ENCODE measurements around the gene ARF3.

The ARF3 gene

DNA sequence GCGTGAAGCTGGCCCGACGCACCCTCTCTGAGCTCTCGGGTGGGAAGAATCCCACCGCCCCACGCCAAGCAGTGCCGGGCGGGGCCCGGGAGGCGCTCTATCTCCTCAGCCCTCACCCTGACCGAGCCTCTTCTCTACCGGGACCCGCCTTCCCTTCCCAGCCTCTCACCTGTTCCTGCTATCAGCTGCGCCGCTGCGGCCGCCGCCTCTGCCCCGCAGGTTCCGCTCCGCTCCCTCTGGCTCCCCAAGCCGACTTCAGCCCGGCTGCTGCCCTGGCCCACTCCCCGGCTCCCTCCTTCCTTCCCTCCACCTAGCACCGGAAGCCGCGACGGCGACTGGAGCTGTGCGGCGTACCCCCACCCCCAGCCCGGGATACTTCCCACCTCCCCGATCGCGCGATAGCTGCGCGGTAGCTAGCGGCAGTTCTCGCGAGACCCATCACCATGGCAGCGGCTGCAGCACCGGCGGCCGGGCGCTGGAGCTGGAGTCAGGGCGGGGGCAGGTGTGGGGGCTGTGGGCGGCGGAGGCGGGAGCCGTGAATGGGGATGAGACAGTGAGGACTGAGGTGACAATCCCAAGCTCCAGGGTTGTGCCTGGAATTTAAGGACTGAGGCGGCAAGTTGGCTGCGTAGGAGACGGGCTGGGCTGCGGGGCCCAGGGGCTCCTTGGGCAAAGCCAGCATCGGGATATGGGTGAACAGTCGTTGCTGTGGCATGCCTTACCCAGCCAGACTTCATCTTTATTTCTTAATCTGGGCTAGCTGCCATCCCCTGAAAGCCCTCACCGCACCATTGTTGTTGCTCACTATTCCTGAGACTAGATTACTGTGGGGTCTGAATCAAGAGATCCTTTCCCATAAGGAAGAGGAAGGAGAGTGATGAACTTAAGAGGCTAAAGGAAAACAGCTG, at the start of gene ARF3:
Gene ARF3, minus strand, starts transcription at position 347 of the 908 bp plus-strand sequence. CDS start 16,392 bp downstream, outside the sequence.
- DNase-seq: peak; percentile 96

DNA sequence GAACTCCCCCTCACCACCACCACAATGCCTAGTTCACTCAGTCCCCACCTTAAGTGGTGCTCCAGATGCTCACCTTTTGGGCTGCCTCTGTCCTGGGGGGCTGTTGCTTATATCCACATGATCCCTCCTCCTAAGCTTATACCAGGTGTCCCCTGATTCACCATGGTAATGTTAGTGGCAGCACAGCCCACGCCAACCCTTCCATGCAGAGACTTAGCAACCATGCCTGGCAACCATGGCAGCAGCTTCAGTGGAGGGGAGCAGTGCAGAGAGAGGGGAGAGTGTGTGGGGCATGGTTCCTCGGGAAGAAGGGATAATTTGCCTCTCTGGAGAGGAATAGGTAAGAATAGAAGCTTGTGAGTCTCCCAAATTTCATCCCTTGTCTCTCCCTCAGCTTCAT, 43.1 kb upstream of the ARF3 start:
- DNase-seq: peak; percentile 13

DNA sequence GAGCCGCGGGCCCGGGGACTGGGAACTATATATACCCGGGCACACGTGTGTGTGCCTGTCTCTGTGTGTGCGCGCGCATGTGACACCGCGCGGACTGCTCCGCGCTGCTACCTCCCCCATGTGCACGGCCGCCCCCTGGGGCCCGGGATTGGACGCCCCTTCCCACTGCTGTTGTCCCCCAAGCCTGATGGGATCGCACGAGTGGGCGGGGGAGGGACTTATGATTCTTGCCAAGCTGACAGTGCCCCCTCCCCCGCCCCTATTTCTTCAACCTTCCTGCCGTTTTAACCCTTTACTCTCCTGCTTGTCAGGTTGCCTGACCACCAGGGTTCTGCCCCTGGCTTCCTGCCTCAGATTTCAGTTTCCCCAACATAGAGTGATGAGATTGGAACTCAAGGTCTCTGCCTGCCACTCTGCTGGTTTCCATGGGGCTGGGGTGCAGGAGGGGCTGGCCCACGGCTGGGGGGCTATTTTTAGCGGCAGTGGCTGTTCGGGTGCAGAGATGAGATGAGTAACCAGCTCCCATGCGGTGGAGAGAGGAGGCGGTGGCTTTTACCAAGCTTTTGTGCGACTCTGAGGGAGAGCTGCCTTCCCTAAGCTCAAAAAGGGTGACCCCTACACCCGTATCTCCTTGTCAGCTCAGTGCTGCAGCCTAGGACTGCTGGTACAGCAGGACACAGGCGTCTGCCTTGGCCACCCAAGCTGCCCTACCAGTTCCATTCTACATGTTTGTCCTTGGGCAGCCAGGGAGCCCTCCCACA, 42.3 kb upstream of the ARF3 start, which contains the start of gene DDN:
Gene DDN, minus strand, starts transcription at position 5 of the 761 bp plus-strand sequence. CDS start 88 bp downstream, outside the sequence.
- DNase-seq: peak; percentile 60

GRCh38 chr12:48998497-48999353, 41.4 kb upstream of the ARF3 start:
- peak; percentile 52 for DNase-seq

GRCh38 chr12:48997719-48998496, 40.6 kb upstream of the ARF3 start:
- peak; percentile 45 for DNase-seq

GRCh38 chr12:48996794-48997718, 39.8 kb upstream of the ARF3 start:
- DNase-seq: peak; percentile 80

- DNase-seq: peak; percentile 87
These were observed 38.0 kb upstream of the ARF3 start for GRCh38 chr12:48995086-48995879.

- peak; percentile 44 for DNase-seq
These were observed 37.2 kb upstream of the ARF3 start for GRCh38 chr12:48994224-48995085.

GRCh38 chr12:48993787-48994186, 36.5 kb upstream of the ARF3 start:
- DNase-seq: no peak

DNA sequence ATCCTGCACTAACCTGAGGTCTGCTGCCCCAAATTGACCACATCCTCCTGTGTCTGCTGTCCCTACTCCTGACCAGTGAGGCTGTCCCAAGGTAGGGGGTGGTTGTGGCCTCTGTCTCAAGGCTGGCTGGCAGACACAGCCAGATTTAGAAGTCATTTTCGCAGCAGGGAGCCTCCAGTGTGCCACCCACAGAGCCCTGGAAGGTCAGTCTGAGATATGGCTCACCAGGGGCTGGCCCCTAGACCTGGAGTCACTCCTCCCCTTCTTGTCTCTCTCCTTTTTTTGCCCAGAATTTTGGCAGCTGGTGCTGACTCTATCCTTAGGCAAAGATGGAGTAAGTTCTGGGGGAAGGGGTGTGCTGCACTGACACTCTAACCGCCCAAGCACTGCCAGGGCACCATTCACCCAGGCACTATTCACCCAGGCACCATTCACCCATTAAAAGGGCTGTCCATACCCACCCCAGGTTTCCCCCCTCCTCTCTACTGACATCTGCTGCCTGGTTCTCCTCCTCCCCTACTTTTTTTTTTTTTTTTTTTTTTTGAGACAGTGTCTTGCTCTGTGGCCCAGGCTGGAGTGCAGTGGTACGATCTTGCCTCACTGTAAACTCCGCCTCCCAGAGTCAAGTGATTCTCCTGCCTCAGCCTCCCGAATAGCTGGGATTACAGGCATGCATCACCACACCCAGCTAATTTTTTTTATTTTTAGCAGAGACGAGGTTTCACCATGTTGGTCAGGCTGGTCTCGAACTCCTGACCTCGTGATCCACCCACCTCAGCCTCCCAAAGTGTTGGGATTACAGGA, 34.2 kb upstream of the ARF3 start:
- no peak for DNase-seq

DNA sequence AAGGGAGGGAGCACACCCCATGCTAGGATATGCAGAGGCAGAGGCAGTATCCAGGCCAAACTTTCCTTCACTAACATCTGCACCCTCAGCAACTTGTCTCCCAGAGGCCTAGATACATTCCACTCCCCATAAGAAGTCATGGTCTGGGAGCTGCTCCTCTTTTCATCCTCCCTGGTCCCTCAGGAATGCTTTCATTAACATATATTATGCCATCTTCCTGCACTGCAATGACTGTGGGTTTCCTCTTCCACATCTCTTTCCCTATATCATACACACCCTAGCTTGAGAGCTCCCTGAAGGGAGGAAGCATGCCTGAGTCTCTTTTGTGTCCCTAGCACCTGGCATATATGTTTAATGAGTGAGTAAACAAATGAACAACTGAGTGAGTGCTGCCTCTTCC, 33.3 kb upstream of the ARF3 start:
- no peak for DNase-seq

DNA sequence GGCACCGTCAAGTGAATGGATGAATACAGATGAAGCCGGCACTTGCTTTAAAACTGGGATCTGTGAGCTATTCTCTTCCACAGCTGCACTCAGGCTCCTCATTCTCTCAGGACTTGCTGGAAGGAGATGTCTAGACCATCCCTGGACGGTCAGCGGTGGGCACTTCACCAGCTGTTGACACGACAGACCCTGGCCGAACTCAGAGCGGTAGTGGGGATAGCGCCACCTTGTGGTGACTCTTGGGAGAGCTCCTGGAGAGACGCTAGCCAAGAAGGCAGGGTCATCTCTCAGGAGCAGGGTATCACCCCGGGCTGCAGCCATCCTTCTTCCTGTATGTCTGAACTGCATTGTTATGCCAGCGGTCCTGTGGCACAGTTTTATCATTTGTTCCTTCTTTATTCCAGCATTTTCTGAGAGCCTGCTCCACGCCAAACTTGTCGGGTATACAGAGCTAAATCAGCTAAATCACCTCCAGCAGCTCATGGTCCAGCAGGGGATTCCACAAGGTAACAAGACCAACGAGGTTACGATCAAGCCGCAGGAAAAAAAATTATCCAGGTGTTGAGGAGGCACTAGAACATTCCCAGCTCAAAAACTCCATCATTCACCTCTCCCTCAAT, 30.9 kb upstream of the ARF3 start:
- DNase-seq: peak; percentile 53

DNA sequence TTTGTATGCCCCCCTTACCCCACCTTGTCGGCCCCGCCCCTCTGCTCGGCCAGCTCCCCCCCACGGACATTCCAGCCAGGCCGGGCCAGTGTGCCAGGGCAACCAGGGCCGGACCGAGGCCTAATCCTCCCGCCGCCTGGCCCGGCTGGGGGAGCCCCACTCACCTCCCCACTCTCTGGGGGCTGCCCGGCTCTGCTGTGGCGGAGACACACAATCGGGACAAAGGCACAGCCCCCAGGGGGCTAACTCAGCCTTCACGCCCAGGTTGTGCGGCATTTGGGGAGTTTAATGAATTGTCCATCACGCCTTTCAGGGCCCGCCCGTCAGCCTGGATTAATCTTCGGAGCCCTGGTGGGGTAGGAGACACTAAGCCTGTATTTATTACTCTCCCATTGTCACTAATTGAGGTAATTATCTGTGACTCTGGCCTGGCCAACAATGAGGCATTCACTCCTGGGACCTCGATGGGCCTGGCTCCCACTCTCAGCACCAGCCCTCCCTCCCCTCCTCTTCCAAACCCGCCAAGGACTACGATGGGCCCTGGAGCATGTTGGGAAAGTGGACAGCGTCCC, 29.5 kb upstream of the ARF3 start:
- no peak for DNase-seq

- no peak for DNase-seq
These were observed 28.6 kb upstream of the ARF3 start for GRCh38 chr12:48985901-48986300.

GRCh38 chr12:48985475-48985897, 28.2 kb upstream of the ARF3 start:
- DNase-seq: peak; percentile 55

- DNase-seq: peak; percentile 16
These were observed 25.3 kb upstream of the ARF3 start for GRCh38 chr12:48982397-48983080.
